Testis (tissue), 3 donors: Measurements from ENCODE around the gene FARP2. TPM values are rescaled to one million over a fixed set of nuclear protein-coding genes. Genes with fewer than 3 reads are reported as not detected.

Experiments
- DNase-seq: peaks from one replicate; pipeline ENCODE4 v3.0.0-alpha.2; 2019
- H3K27ac ChIP-seq, 2 donors: fragments of 200-600 bp; sonication (generic); one replicate each; pipeline ENCODE4 v1.5.1; 2019
- H3K27me3 ChIP-seq: fragments of 200-600 bp; sonication (generic); one replicate; pipeline ENCODE4 v1.5.1; 2019
- H3K36me3 ChIP-seq: fragments of 200-600 bp; sonication (generic); one replicate; pipeline ENCODE4 v1.5.1; 2017; ENCODE audit warnings: low read depth; ENCODE audit errors: missing control alignments
- H3K4me1 ChIP-seq: fragments of 200-600 bp; sonication (generic); one replicate; pipeline ENCODE4 v1.5.1; 2019
- H3K4me3 ChIP-seq, 2 donors: fragments of 200-600 bp; sonication (generic); one replicate each; pipeline ENCODE4 v1.5.1; 2017 to 2019
- H3K9me3 ChIP-seq: fragments of 200-600 bp; sonication (generic); one replicate; pipeline ENCODE4 v1.5.1; 2017
- CTCF ChIP-seq, 3 experiments: fragments of 450-650 bp in 2 of 3; fragments of 200-600 bp in 1 of 3; sonication (generic) in 1 of 3; IDR thresholded peaks; one replicate each; pipeline ENCODE4 v1.5.1; 2016 to 2019; ENCODE audit warnings: antibody characterized with exemption in 3 of 3, mild to moderate bottlenecking in 2 of 3, moderate library complexity in 1 of 3
- POLR2A ChIP-seq: fragments of 450-650 bp; IDR thresholded peaks from one replicate; pipeline ENCODE4 v1.6.1; 2017; ENCODE audit warnings: antibody characterized with exemption, mild to moderate bottlenecking, moderate library complexity
- WGBS, 2 donors: methylation state at CpG; one replicate each; pipeline ENCODE4 v1.1.5; 2018; 5-methylcytosine and 5-hydroxymethylcytosine counted together
- intact Hi-C: fragments of 100-400 bp; cut with DNase I; formaldehyde crosslinking; loops from one replicate; pipeline ENCODE4 v1.15.1; 2023; ENCODE audit warnings: low total_unique reads
- microRNA-seq, 2 donors: library from miRNA; unstranded; fragments of <30 nt; microRNA quantifications; one replicate each; pipeline ENCODE4, GENCODE V29; 2016; ENCODE audit warnings: borderline number of aligned reads in 2 of 2, borderline replicate concordance in 1 of 2
- polyA plus RNA-seq: library from polyadenylated mRNA; stranded (reverse); fragments of 350-450 nt; fragmentation: Illumina TruSeq; extraction: RNeasy Lipid Tissue Mini Kit (QIAGEN cat#74804); gene quantifications from one replicate; pipeline ENCODE4 v1.2.3, GENCODE V29; 2014; ENCODE audit warnings: low read depth, low replicate concordance; ENCODE audit not compliant: insufficient read depth
- small RNA-seq, 2 donors: library from RNA; depleted of rRNA; stranded (forward); fragments of <200 nt; gene quantifications; one replicate each; pipeline ENCODE3, GENCODE V24; 2016
- total RNA-seq, 2 donors: library from RNA; depleted of rRNA; stranded (reverse); fragments of >200 nt; gene quantifications; one replicate each; pipeline ENCODE4 v1.2.3, GENCODE V29; 2016

Gene FARP2
- total and polyA plus RNA-seq, 3 donors from 2014 or later = 69.8 to 145 (median 78.1) TPM

- WGBS, 2 donors = 38 to 43% methylated on average over 4 to 15 of the region's 15 CpGs
- H3K4me1 ChIP-seq = peaks cover 15% of the 10 kb centered on the region
- H3K27me3 ChIP-seq = no peaks in the 10 kb centered on the region
- no peaks in the 10 kb centered on the region for H3K9me3 ChIP-seq
- no peak overlapping the region for H3K27ac ChIP-seq
- DNase-seq = peak; percentile 36
- intact Hi-C loops = no loop called here
- no peak overlapping the region for H3K4me3 ChIP-seq
- TF ChIP-seq CTCF (IDR thresholded peaks at IDR 0.05) (no peak), POLR2A (no peak)
- H3K36me3 ChIP-seq = no peaks in the 10 kb centered on the region
These were observed 186.2 kb downstream of the FARP2 start for GRCh38 chr2:241542278-241542605.

Small RNAs within 50 kb of the gene (microRNA-seq; reads per million reads assigned to microRNA genes)
- 0 reads per million in 2 donors for gene MIR3133

Small RNAs within 50 kb of the gene (small RNA-seq; reads per million reads assigned to genes)
- gene MIR3133 = 0 reads per million in 2 donors

Other genes with a start within 250 kb of the FARP2 start
- 10 to 100 TPM; 54.0 to 57.6 TPM for gene PASK, start 206.8 kb upstream of the FARP2 start, total RNA-seq
- 48.6 TPM for gene PASK, start 206.8 kb upstream of the FARP2 start, polyA plus RNA-seq
- gene PPP1R7, start 205.8 kb upstream of the FARP2 start, total RNA-seq = 100 to 1,000 TPM; 100 to 139 TPM
- gene PPP1R7, start 205.8 kb upstream of the FARP2 start, polyA plus RNA-seq = 358 TPM
- 1 to 10 TPM; 1.9 to 2.5 TPM for gene ANO7, start 167.6 kb upstream of the FARP2 start, total RNA-seq
- 1.2 TPM for gene ANO7, start 167.6 kb upstream of the FARP2 start, polyA plus RNA-seq
- 100 to 1,000 TPM; 648 to 790 TPM for gene HDLBP, start 40.6 kb upstream of the FARP2 start, total RNA-seq
- 600 TPM for gene HDLBP, start 40.6 kb upstream of the FARP2 start, polyA plus RNA-seq
- 100 to 1,000 TPM; 310 to 365 TPM for gene SEPTIN2, start 40.4 kb upstream of the FARP2 start, total RNA-seq
- 334 TPM for gene SEPTIN2, start 40.4 kb upstream of the FARP2 start, polyA plus RNA-seq
- gene STK25, start 152.3 kb downstream of the FARP2 start, total RNA-seq = 100 to 1,000 TPM; 224 to 250 TPM
- 200 TPM for gene STK25, start 152.3 kb downstream of the FARP2 start, polyA plus RNA-seq
- gene BOK, start 202.5 kb downstream of the FARP2 start, total RNA-seq = 10 to 100 TPM; 52.0 to 62.7 TPM
- gene BOK, start 202.5 kb downstream of the FARP2 start, polyA plus RNA-seq = 20.2 TPM